ENCODE data around the gene EIF1AD. TPM values are rescaled to one million over a fixed set of nuclear protein-coding genes. Genes with fewer than 3 reads are reported as not detected.

EIF1AD gene
- total RNA-seq, 1 donor from 2014 or later = 58.0 TPM

DNA sequence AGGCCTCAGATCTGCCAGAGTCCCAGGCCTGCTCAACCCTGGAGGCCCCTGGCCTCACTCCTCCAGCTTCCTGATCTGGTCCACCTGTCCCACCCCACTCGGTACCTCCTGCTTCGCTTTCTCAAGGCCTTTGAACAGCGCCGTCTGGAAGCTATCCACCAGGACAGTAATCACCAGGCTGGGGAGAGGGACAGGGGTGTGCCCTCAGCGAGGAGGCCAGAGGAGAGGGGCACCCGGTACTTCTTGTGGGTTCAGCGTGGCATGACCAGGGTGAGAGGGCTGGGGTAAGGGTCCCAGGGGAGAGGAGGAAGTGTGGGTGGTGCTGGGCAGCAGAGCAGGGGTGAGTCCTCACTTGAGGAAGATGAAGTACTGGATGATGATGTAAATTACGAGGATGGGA, 18.3 kb upstream of the EIF1AD start:
- TF ChIP-seq, protein P1, sequence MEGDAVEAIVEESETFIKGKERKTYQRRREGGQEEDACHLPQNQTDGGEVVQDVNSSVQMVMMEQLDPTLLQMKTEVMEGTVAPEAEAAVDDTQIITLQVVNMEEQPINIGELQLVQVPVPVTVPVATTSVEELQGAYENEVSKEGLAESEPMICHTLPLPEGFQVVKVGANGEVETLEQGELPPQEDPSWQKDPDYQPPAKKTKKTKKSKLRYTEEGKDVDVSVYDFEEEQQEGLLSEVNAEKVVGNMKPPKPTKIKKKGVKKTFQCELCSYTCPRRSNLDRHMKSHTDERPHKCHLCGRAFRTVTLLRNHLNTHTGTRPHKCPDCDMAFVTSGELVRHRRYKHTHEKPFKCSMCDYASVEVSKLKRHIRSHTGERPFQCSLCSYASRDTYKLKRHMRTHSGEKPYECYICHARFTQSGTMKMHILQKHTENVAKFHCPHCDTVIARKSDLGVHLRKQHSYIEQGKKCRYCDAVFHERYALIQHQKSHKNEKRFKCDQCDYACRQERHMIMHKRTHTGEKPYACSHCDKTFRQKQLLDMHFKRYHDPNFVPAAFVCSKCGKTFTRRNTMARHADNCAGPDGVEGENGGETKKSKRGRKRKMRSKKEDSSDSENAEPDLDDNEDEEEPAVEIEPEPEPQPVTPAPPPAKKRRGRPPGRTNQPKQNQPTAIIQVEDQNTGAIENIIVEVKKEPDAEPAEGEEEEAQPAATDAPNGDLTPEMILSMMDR (conservative IDR thresholded peaks at IDR 0.05) = no peak
- no peak overlapping the region for H3K27ac Mint-ChIP-seq (ENCODE audit: unreplicated experiment)
- H3K9me3 Mint-ChIP-seq = no peaks in the 10 kb centered on the region

DNA sequence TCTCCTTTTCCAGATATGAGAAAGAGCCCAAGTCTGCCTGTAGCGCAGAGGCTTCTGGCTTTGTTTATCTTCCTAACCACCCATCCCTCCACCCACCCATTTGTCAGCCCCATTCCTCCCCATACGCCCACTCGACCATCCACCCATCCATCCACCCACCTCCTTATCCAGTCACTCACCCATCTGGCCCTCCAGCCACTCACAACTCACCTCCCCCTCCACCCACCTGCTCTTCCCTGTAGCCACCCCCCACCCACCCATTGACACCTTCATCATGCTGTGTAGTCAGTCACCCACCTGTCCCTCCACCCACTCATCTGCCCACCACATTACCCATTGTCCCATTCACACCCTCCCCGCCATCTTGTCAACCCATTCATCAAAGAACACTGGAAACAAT, 15.4 kb upstream of the EIF1AD start:
- Mint-ChIP-seq H3K4me3 (no peak overlapping the region), H3K36me3 (ENCODE audit: low read depth) (no peaks in the 10 kb centered on the region), H3K27me3 (ENCODE audit: low read depth) (no peaks in the 10 kb centered on the region)

More for the DNA sequence above, 18.3 kb upstream of the EIF1AD start:
- no peak overlapping the region for H3K4me3 Mint-ChIP-seq
- DNase-seq (ENCODE audit: low read depth, low spot score) = no peak
- H3K27me3 Mint-ChIP-seq (ENCODE audit: low read depth) = peaks cover 9% of the 10 kb centered on the region
- H3K36me3 Mint-ChIP-seq (ENCODE audit: low read depth) = no peaks in the 10 kb centered on the region
- H3K4me1 Mint-ChIP-seq = peaks cover 4% of the 10 kb centered on the region

DNA sequence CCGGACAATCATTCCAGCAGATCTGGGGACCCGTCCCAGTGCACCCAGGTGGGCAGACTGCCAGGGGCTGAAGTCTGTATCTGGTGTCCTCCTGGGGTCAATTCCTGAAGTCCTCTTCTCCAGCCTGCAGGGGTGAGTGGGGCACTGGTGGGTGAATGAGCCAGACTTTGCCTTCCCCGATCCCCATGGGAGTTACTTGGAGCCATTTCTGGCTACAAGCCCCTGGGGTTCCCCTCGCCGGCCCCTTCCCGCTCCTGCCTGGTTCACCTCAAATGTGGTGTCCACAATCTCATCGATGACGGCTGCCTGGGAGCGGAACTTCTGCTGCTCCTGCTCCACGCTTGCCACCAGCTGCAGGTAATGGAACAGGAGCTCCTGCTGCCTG, 14.8 kb upstream of the EIF1AD start:
- H3K36me3 Mint-ChIP-seq (ENCODE audit: low read depth) = no peaks in the 10 kb centered on the region
- H3K4me1 Mint-ChIP-seq = no peaks in the 10 kb centered on the region
- H3K9me3 Mint-ChIP-seq = no peaks in the 10 kb centered on the region
- DNase-seq (ENCODE audit: low read depth, low spot score) = no peak
- no peak overlapping the region for H3K27ac Mint-ChIP-seq (ENCODE audit: unreplicated experiment)
- TF ChIP-seq, protein P1 (conservative IDR thresholded peaks at IDR 0.05) = no peak
- no peak overlapping the region for H3K4me3 Mint-ChIP-seq
- H3K27me3 Mint-ChIP-seq (ENCODE audit: low read depth) = no peaks in the 10 kb centered on the region

More for the DNA sequence above, 15.4 kb upstream of the EIF1AD start:
- Mint-ChIP-seq H3K27ac (ENCODE audit: unreplicated experiment) (no peak overlapping the region), H3K9me3 (no peaks in the 10 kb centered on the region), H3K4me1 (no peaks in the 10 kb centered on the region)
- TF ChIP-seq, protein P1 (conservative IDR thresholded peaks at IDR 0.05) = no peak
- DNase-seq (ENCODE audit: low read depth, low spot score) = no peak

DNA sequence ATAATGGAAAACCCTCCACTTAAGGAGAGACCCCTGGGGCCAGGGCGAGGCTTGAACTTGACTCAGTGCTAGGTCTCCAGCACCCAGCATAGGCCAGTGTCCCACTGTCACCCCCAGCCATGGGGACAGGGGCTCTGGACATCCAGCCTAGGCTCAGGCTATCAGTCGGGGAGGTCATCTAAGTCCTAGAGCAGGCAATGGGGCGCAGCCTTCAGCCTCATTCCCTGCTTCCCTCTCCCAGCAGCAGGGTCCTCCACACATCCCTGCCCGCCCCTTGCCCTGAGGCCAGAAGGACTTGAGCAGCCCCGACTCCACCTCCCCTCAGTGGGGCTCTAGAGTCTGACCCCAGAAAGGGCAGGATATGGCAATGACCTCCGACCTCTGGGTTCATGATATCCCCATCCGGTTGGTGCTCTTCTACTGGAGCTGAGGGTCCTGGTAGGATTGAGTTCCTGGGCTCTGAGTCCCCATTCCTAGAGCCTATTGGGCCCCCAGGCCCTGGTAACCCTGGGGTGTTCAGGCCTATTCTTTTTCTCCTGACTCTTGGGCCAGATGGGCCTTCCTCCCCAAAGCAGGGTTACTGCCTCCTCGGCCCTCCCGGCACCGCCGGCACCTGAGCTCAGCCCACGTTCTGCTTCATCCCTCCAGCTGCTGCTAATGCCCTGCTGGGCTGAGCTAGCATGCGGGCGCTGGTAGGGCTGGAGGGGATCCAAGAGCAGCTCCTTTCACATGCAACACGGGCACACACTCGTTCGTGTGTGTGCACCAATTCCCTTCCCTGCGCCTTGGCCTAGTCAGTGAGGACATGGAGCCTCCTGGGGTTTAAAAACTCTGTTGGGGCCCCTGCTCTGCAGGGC, 14.2 kb upstream of the EIF1AD start:
- TF ChIP-seq, protein P1 (conservative IDR thresholded peaks at IDR 0.05) = no peak
- no peaks in the 10 kb centered on the region for H3K9me3 Mint-ChIP-seq
- H3K4me3 Mint-ChIP-seq = no peak overlapping the region
- no peak for DNase-seq (ENCODE audit: low read depth, low spot score)
- no peaks in the 10 kb centered on the region for H3K4me1 Mint-ChIP-seq
- H3K27me3 Mint-ChIP-seq (ENCODE audit: low read depth) = no peaks in the 10 kb centered on the region
- no peak overlapping the region for H3K27ac Mint-ChIP-seq (ENCODE audit: unreplicated experiment)
- H3K36me3 Mint-ChIP-seq (ENCODE audit: low read depth) = no peaks in the 10 kb centered on the region

DNA sequence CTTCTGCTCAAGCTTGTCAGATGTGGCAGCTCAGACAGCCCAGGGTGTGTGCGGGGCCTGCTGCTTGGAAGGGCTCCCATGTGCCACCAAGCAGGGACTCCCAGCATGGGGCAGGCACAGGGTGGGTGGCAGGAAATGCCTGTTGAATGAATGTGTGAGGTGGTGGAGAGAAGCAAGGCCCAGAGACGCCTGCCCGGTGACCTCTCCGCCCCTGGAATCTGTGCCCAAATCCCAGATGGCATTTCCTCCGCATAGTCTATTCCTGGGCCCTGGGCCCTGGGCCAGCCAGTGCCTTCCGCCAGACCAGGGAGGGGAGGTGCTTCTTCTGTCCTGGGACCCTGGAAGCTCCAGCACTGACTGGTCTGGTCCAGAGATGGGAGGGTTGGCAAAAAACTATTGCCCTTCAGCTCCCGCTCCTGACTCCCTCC, 13.5 kb upstream of the EIF1AD start:
- Mint-ChIP-seq H3K36me3 (ENCODE audit: low read depth) (no peaks in the 10 kb centered on the region), H3K27me3 (ENCODE audit: low read depth) (no peaks in the 10 kb centered on the region), H3K4me1 (no peaks in the 10 kb centered on the region), H3K9me3 (no peaks in the 10 kb centered on the region), H3K27ac (ENCODE audit: unreplicated experiment) (no peak overlapping the region), H3K4me3 (no peak overlapping the region)
- no peak for DNase-seq (ENCODE audit: low read depth, low spot score)
- TF ChIP-seq, protein P1 (conservative IDR thresholded peaks at IDR 0.05) = no peak
